Hepatocyte (in vitro differentiated cells): ENCODE data around the gene CMIP.

Experiments used
- CTCF ChIP-seq: fragments of 200-600 bp; sonication (generic); IDR thresholded peaks from 2 replicates; pipeline ENCODE4 v1.5.1; 2016; ENCODE audit warnings: antibody characterized with exemption, mild to moderate bottlenecking; ENCODE audit not compliant: poor library complexity
- EZH2 ChIP-seq: fragments of 200-600 bp; sonication (generic); IDR thresholded peaks from 2 replicates; pipeline ENCODE4 v1.6.1; 2016; ENCODE audit warnings: antibody characterized with exemption, mild to moderate bottlenecking, borderline replicate concordance

DNA sequence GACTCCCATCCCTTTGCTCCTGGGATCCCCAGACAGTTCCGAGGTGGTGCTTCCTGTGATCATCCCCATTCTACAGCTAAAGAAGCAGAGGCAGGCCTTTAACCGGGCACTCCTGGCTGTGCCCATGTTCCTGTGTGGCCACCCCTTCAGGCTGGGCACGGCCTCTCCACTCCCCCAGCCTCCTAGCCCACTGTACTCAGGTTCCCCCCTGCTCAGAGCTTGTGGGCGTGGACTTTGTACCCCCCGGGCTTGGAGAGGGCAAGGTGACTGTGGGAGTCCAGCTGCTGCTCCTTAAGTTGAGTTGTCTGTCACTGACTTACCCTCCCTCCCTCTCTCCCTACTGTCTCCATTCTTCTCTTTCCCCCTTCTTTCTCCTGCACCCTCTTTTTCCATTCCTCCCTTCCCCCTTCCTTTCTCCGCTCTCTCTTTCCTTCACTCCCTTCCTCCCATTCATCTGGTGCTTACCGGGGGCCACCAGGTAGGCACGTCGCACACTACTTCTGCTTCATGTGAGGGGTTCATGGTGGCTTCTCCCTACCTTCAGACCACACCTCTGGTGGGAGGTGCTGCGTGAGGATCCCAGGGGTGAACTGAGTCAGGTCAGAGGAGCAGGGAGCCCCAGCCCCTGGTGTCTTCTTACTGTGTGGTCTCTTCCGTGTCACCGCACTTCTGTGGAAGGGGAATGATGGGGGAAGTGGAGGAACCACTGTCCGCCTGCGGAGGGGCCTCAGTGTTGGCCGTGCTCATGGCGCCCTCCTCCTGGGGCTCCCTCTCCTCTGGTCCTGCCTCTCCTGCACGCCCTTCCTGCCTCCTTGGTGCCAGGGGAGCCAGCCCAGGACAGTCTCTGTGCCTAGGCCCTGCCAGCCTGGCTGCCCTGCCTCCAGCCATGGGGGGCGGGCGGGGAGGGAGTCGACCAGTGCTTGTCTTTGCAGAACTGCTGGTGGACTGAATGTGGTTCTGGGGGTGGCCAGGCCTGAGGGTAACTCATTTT is 29.7 kb downstream of the CMIP start:
- TF ChIP-seq CTCF (no peak), EZH2 (no peak)
